ENCODE measurements around the gene THBS4.

The THBS4 gene

GRCh38 chr5:80068775-80069174 is 33.6 kb downstream of the THBS4 start:
- no peaks in the 10 kb centered on the region for H3K9me3 ChIP-seq (ENCODE audit: insufficient read depth, low read depth, low read length)
- H3K27me3 ChIP-seq (ENCODE audit: insufficient read depth, low read length), result no peaks in the 10 kb centered on the region
- H3K4me3 ChIP-seq (ENCODE audit: low read length), result no peak overlapping the region
- H3K4me1 ChIP-seq (ENCODE audit: insufficient read depth, low read length), result peaks cover 6% of the 10 kb centered on the region; the same call in 1 of the 2 replicates
- H3K9ac ChIP-seq (ENCODE audit: low read depth, low read length), result no peak overlapping the region
- no peaks in the 10 kb centered on the region for H3K36me3 ChIP-seq (ENCODE audit: insufficient read depth, low read depth, low read length)
- H3K27ac ChIP-seq (ENCODE audit: low read length), result no peak overlapping the region

DNA sequence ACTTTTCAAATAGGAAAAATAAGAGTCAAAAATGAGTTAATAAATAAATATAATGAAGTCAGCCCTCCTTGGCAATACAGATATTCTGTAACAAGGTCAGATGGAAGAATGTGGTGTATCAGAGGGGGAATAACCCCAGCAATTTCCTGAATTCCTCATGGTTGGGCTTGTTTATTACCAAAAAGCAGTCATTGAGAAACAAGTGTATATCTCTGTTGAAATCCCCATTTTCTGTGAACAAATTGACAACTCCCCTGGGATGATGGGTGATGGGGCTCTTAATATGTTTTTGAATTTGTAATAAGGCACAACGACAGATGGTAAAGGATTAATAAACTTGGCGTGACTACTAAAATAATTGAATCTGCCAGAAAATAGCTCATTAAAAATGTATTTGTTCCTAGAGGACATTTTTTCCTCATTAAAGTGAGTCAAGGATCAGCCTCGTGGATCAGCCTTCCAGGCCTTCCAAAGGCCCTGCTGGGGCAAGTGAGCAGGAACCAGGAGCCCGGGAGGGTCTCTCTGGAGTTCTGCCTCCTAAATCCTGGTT is 34.2 kb downstream of the THBS4 start:
- Histone ChIP-seq H3K9me3 (ENCODE audit: insufficient read depth, low read depth, low read length) (no peaks in the 10 kb centered on the region), H3K9ac (ENCODE audit: low read depth, low read length) (no peak overlapping the region; the same call in 1 of the 2 replicates), H3K4me1 (ENCODE audit: insufficient read depth, low read length) (peaks cover 6% of the 10 kb centered on the region; the same call in 1 of the 2 replicates), H3K27ac (ENCODE audit: low read length) (no peak overlapping the region), H3K36me3 (ENCODE audit: insufficient read depth, low read depth, low read length) (no peaks in the 10 kb centered on the region), H3K4me3 (ENCODE audit: low read length) (no peak overlapping the region), H3K27me3 (ENCODE audit: insufficient read depth, low read length) (no peaks in the 10 kb centered on the region)

- Histone ChIP-seq H3K27me3 (ENCODE audit: insufficient read depth, low read length) (no peaks in the 10 kb centered on the region), H3K4me1 (ENCODE audit: insufficient read depth, low read length) (peaks cover 4% of the 10 kb centered on the region; the same call in 1 of the 2 replicates), H3K9me3 (ENCODE audit: insufficient read depth, low read depth, low read length) (no peaks in the 10 kb centered on the region), H3K27ac (ENCODE audit: low read length) (no peak overlapping the region), H3K9ac (ENCODE audit: low read depth, low read length) (no peak overlapping the region; the same call in 1 of the 2 replicates), H3K36me3 (ENCODE audit: insufficient read depth, low read depth, low read length) (no peaks in the 10 kb centered on the region), H3K4me3 (ENCODE audit: low read length) (no peak overlapping the region)
Observed at GRCh38 chr5:80069918-80070318, 34.8 kb downstream of the THBS4 start.

- Histone ChIP-seq H3K27me3 (ENCODE audit: insufficient read depth, low read length) (no peaks in the 10 kb centered on the region), H3K4me1 (ENCODE audit: insufficient read depth, low read length) (no peaks in the 10 kb centered on the region), H3K9ac (ENCODE audit: low read depth, low read length) (no peak overlapping the region), H3K9me3 (ENCODE audit: insufficient read depth, low read depth, low read length) (no peaks in the 10 kb centered on the region), H3K27ac (ENCODE audit: low read length) (no peak overlapping the region), H3K36me3 (ENCODE audit: insufficient read depth, low read depth, low read length) (no peaks in the 10 kb centered on the region), H3K4me3 (ENCODE audit: low read length) (no peak overlapping the region)
Observed at GRCh38 chr5:80070338-80071056, 35.3 kb downstream of the THBS4 start.

GRCh38 chr5:80071510-80072021 is 36.4 kb downstream of the THBS4 start:
- no peaks in the 10 kb centered on the region for H3K27me3 ChIP-seq (ENCODE audit: insufficient read depth, low read length)
- H3K4me1 ChIP-seq (ENCODE audit: insufficient read depth, low read length), result no peaks in the 10 kb centered on the region
- no peak overlapping the region for H3K27ac ChIP-seq (ENCODE audit: low read length)
- no peaks in the 10 kb centered on the region for H3K9me3 ChIP-seq (ENCODE audit: insufficient read depth, low read depth, low read length)
- no peak overlapping the region for H3K9ac ChIP-seq (ENCODE audit: low read depth, low read length)
- H3K36me3 ChIP-seq (ENCODE audit: insufficient read depth, low read depth, low read length), result no peaks in the 10 kb centered on the region
- no peak overlapping the region for H3K4me3 ChIP-seq (ENCODE audit: low read length)

DNA sequence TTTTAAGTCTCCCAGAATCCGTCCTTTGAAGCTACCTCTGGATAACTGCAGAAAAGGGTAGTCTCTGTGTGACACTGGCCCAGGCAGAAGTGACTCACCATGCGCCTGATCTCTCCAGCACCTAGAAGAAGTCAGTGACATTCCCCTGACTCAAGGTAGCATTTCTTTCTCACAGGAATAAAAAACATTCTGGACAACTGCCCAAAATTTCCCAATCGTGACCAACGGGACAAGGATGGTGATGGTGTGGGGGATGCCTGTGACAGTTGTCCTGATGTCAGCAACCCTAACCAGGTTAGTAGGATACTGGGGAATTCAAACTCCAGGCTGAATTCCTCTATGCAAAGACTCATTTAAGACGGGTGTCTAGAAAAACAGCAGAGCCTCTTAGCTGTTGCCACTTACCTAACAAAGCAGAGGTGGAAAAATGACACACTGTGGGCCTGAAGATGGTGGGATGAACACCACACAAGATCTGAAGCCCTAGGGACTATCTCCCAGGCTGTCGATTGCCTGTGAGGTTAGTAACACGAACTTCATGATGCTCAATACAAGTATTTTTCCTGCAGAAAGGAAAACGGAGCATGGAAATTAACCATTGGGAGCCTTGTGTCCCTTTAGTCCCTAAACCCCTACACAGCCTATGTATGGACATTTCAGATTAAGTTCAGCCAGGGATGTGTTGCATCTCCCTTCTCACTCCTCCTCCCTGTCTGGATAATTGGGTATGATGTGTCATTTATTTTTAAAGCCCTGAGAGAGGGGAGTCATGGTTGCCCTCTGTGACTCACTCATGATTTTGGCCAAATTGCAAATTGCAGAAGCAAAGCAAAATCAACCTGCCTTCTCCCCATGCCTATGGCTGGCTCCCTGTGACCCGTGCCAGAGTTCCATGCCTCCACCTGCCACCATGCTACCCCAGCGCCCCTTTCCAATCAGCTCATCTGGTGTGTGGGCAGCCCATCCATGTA is 37.2 kb downstream of the THBS4 start:
- Histone ChIP-seq H3K4me3 (ENCODE audit: low read length) (no peak overlapping the region), H3K9ac (ENCODE audit: low read depth, low read length) (no peak overlapping the region), H3K9me3 (ENCODE audit: insufficient read depth, low read depth, low read length) (no peaks in the 10 kb centered on the region), H3K27me3 (ENCODE audit: insufficient read depth, low read length) (no peaks in the 10 kb centered on the region), H3K36me3 (ENCODE audit: insufficient read depth, low read depth, low read length) (no peaks in the 10 kb centered on the region), H3K4me1 (ENCODE audit: insufficient read depth, low read length) (no peaks in the 10 kb centered on the region), H3K27ac (ENCODE audit: low read length) (no peak overlapping the region)

- no peak overlapping the region for H3K9ac ChIP-seq (ENCODE audit: low read depth, low read length)
- H3K27me3 ChIP-seq (ENCODE audit: insufficient read depth, low read length), result no peaks in the 10 kb centered on the region
- H3K4me3 ChIP-seq (ENCODE audit: low read length), result no peak overlapping the region
- no peak overlapping the region for H3K27ac ChIP-seq (ENCODE audit: low read length)
- no peaks in the 10 kb centered on the region for H3K4me1 ChIP-seq (ENCODE audit: insufficient read depth, low read length)
- no peaks in the 10 kb centered on the region for H3K9me3 ChIP-seq (ENCODE audit: insufficient read depth, low read depth, low read length)
- H3K36me3 ChIP-seq (ENCODE audit: insufficient read depth, low read depth, low read length), result no peaks in the 10 kb centered on the region
Observed at GRCh38 chr5:80076131-80077050, 41.2 kb downstream of the THBS4 start.

DNA sequence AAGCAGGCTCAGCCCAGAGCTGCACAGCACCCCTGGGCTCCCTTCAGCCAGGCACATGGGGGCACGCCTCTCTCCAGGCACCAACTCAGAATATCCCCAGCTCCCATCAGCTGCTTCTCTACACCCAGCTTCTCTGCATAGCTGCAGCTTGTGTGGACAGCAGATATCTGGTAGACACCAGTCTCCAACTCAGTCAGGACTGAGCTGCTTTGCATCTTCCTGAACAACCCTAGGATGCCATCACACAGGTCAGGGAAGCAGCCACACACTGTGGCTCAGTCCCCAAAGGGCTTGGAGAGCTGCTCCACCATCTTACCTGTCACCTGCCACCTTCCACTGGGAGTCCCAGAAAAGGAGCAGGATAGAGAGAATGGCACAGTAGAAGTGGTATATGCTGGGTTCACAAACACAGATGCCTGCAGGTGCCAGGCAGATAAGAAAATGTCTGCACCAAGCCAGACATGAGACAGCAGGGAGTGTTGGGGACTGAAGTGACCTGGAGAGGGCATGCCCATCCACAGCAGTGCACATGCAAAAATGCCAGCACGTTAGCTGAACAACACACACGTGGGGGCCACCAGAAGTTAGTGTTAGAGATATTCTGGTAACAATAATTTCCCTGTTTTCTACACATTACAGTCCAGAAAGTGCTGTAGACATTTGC is 42.0 kb downstream of the THBS4 start:
- Histone ChIP-seq H3K36me3 (ENCODE audit: insufficient read depth, low read depth, low read length) (no peaks in the 10 kb centered on the region), H3K9me3 (ENCODE audit: insufficient read depth, low read depth, low read length) (no peaks in the 10 kb centered on the region), H3K27ac (ENCODE audit: low read length) (no peak overlapping the region), H3K9ac (ENCODE audit: low read depth, low read length) (no peak overlapping the region), H3K4me1 (ENCODE audit: insufficient read depth, low read length) (no peaks in the 10 kb centered on the region), H3K4me3 (ENCODE audit: low read length) (no peak overlapping the region), H3K27me3 (ENCODE audit: insufficient read depth, low read length) (no peaks in the 10 kb centered on the region)

DNA sequence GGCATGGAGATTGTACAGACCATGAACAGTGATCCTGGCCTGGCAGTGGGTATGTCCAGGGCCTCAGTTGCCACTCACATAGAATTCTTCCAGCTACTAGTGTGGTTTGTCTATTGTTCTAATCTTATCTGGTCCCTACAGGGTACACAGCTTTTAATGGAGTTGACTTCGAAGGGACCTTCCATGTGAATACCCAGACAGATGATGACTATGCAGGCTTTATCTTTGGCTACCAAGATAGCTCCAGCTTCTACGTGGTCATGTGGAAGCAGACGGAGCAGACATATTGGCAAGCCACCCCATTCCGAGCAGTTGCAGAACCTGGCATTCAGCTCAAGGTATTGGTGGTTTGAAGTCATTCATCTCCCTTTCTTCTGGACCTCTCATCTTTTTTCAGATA is 43.8 kb downstream of the THBS4 start:
- no peak overlapping the region for H3K27ac ChIP-seq (ENCODE audit: low read length)
- no peaks in the 10 kb centered on the region for H3K27me3 ChIP-seq (ENCODE audit: insufficient read depth, low read length)
- no peaks in the 10 kb centered on the region for H3K36me3 ChIP-seq (ENCODE audit: insufficient read depth, low read depth, low read length)
- no peaks in the 10 kb centered on the region for H3K9me3 ChIP-seq (ENCODE audit: insufficient read depth, low read depth, low read length)
- no peak overlapping the region for H3K9ac ChIP-seq (ENCODE audit: low read depth, low read length)
- no peaks in the 10 kb centered on the region for H3K4me1 ChIP-seq (ENCODE audit: insufficient read depth, low read length)
- no peak overlapping the region for H3K4me3 ChIP-seq (ENCODE audit: low read length)

- Histone ChIP-seq H3K27me3 (ENCODE audit: insufficient read depth, low read length) (no peaks in the 10 kb centered on the region), H3K27ac (ENCODE audit: low read length) (no peak overlapping the region), H3K36me3 (ENCODE audit: insufficient read depth, low read depth, low read length) (no peaks in the 10 kb centered on the region), H3K4me3 (ENCODE audit: low read length) (no peak overlapping the region), H3K9me3 (ENCODE audit: insufficient read depth, low read depth, low read length) (no peaks in the 10 kb centered on the region), H3K9ac (ENCODE audit: low read depth, low read length) (no peak overlapping the region; the same call in 1 of the 2 replicates), H3K4me1 (ENCODE audit: insufficient read depth, low read length) (no peaks in the 10 kb centered on the region)
Observed at GRCh38 chr5:80082281-80082680, 47.1 kb downstream of the THBS4 start.

Data from iPS-20b (cell line).